ENCODE measurements around the gene TRIOBP. TPM values are rescaled to one million over a fixed set of nuclear protein-coding genes. Genes with fewer than 3 reads are reported as not detected.

The TRIOBP gene
- total RNA-seq, 1 donor from 2014 or later, result 75.1 TPM

DNA sequence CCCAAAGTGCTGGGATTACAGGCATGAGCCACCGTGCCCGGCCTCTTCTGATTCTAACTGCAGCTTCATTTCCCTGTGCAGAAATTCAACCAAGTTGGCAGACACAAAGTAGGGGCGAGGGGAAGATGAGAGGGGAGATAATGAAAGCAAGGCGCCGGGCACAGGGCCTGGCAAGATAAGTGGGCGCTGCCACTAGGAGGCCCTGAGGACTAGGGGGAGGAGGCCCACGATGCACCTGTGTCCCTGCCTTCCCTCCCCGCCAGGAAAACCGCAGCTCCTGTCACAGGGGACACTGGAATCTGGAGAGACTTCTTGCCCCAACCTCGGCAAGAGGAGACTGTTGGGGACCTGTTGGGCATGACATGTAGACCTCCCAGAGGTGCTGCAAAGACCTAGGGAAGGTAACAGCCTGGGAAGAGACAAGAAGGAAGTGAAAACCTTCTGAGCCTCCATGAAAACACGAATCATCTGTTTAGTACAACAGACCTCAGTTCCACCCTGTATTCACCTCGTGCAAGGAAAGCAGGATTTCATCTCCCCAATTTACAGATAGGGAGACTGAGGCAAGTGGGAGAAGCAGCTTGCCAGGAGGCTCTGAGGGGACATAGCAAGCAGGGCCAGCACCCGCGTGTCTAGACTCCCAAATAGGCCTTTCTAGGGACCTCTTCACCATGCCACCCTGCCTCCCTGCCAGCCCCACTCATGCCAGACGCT lies 24.5 kb upstream of the TRIOBP start:
- H3K4me3 ChIP-seq (ENCODE audit: low read depth, low read length), result no peak overlapping the region
- no peak for DNase-seq (ENCODE audit: low read depth)
- TF ChIP-seq CTCF (conservative IDR thresholded peaks at IDR 0.05; ENCODE audit: low read depth, low read length), result no peak

- no peak for TF ChIP-seq CTCF (conservative IDR thresholded peaks at IDR 0.05; ENCODE audit: low read depth, low read length)
- H3K4me3 ChIP-seq (ENCODE audit: low read depth, low read length), result no peak overlapping the region
- no peak for DNase-seq (ENCODE audit: low read depth)
Measured at GRCh38 chr22:37672920-37673455, 23.9 kb upstream of the TRIOBP start.

GRCh38 chr22:37674248-37674647 lies 22.6 kb upstream of the TRIOBP start:
- no peak for TF ChIP-seq CTCF (conservative IDR thresholded peaks at IDR 0.05; ENCODE audit: low read depth, low read length)
- H3K4me3 ChIP-seq (ENCODE audit: low read depth, low read length), result no peak overlapping the region
- DNase-seq (ENCODE audit: low read depth), result no peak

DNA sequence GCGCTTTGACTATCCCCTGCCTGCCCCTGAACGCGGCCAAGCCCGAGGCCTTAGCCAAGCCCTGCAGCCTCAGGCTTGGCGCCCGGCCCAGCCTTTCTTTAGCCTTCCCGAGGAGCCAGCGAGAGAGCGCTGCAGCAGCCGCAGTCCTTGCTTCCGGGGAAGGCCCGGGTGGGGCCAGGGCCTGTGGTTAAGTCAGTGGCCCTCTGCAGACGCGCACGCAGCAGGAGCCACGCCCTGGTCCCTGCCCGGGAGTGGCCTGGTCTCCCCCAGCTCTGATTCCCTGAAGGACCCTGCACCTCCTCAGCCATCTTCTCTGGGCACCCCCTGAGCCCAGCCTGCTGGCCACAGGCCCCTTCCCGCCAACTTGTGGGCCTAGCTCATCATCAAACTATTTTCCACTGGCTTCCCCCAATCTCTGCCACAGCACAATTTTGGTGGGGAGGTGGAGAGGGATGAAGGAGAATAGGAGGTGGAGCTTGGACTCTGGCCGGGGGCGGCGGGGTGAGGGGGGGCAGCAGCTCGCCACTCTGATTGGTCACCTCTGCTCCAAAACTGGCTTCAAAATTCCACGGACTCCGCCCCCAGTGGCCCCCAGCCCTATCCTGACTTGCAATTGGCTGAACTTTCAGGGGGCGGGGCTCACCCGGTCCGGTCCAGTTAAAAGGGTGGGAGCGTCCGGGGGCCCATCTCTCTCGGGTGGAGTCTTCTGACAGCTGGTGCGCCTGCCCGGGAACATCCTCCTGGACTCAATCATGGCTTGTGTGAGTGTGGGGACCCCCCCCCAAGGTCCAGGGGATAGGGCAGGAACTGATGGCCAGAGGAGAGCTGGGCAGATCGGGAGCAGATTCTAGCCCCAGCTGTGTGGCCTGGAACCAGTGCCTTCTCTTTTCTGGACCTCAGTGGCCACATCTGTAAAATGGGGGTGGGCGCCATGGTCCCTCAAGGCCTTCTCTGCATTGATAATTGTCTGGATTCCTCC lies 21.6 kb upstream of the TRIOBP start, which contains the start of gene LGALS1:
Gene LGALS1, plus strand, starts transcription at position 686 of the 979 bp plus-strand sequence. Its CDS starts 67 bp downstream, at position 753.
- peak within 1 kb of the TSS; percentile 75 for H3K4me3 ChIP-seq (ENCODE audit: low read depth, low read length)
- no peak for TF ChIP-seq CTCF (conservative IDR thresholded peaks at IDR 0.05; ENCODE audit: low read depth, low read length)
- no peak for DNase-seq (ENCODE audit: low read depth)

DNA sequence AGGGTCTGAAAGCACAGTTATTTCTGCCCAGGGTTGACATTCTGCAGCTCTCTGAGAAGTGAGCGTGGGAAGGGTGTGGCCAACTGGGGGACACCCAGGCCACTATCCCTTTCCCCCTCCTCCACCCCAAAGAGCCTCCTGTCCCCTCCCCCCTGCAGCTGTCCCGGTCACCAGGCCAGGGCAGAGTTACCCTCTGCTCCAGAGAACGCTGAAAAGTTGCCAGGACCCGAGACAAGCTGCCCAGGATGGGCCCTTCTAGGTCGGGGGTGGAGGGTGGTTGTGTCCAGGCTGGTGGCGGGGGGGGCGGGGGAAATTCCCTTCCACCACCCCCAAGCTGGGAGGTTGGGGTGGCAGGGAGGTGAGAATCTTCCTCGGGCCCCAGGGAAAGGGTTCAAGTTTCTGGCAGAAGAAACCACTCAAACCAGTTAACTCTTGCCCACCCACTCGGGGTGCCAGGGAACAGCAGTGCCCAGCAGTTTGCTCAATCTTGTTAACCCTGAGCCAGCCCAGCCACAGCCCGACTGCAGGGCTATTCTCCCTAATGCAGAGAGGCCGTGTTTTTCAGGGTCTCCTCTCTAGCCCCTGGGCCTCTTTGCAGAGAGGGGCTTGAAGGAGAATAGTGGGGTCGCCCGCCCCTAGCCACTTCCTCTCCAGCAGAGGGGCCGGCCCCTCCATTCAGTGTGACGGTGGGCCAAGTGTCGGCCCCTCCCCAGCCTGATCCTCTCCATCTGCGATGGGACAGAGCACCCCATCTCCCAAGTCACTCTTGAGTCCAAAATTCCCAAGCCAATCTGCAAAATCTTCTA lies 20.7 kb upstream of the TRIOBP start:
- DNase-seq (ENCODE audit: low read depth), result no peak
- no peak for TF ChIP-seq CTCF (conservative IDR thresholded peaks at IDR 0.05; ENCODE audit: low read depth, low read length)
- H3K4me3 ChIP-seq (ENCODE audit: low read depth, low read length), result peak overlapping the region; percentile 75

- peak overlapping the region; percentile 75 for H3K4me3 ChIP-seq (ENCODE audit: low read depth, low read length)
- no peak for DNase-seq (ENCODE audit: low read depth)
- TF ChIP-seq CTCF (conservative IDR thresholded peaks at IDR 0.05; ENCODE audit: low read depth, low read length), result no peak
Measured at GRCh38 chr22:37676736-37677492, 19.9 kb upstream of the TRIOBP start.

Measured in epithelial cell of proximal tubule (primary cell).